Ecto neural progenitor cell (in vitro differentiated cells): ENCODE data around the gene STAT5B.

ENCODE experiments used
- DNase-seq: peaks from one replicate; pipeline ENCODE4 v3.0.0-alpha.2; 2018; ENCODE audit warnings: low spot score

Gene STAT5B

DNA sequence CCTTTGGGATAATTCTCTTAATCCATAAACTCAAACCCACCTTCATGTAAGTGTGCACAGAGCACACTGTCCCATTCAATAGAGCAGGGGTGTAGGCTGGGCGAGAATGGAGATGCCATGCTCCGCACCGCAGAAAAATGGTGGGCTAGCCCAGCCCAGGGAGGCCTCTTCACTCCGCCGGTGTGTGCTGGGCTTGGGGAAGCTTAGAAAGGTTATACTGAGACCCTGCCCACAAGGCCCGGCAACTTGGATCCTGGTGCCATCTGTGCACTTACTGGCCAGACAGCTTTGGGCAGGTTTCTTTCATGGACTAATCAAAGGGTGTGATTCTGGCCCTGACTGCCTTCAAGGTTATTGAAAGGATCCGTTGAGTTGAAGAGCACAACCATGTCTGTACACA, 8.4 kb upstream of the STAT5B start:
- DNase-seq = peak; percentile 25

DNA sequence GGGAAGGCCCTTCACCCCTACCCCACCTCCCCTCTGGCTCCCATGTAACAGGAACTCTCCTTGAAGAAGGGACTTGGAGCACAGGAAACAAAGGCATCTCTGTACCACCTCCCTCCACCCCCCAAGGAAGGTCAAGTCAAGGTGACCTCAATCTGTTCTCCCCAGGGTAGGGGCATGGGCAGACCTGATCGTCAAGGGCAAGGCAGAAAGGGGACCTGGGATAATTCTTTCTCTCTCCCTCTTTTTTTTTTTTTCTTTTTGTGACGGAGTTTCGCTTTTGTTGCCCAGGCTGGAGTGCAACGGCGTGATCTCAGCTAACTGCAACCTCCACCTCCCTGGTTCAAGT, 7.8 kb upstream of the STAT5B start:
- no peak for DNase-seq

DNA sequence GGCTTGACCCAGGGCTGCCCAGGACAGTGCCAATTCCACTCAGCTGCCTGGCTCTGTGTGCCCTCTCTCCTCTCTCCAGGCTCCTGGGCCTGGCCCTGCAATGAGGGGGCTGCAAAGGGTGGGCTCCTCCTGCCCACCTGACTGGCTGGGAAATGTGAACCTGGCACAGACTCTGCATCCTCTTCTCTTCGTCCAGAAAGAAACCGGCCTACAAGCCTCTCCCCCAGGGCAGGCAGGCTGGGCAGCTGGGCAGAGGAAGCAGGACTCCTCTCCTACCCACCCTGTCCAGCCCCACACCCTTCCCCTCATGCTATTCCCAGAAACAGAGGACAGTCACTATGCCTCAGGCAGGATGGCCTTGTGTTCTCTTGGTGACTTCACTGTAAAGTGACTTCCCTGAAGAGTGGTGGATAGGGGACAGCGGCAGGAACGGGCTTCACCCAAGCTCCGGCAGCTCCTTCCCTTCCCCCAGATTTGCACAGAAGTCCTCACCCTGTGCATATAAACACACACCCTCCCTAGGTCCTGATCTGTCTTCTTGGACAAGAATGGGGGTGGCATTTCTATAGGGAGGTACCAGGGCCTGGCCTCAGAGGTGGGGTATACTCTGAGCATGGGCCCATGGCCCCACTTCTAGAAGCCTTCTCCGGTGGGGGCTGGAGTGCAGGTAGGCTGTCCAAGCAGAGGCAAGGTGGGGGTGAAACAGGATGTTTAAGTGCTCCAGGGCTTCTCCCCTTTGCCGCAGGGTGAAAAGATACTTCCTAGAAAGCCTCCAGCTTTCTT, 7.2 kb upstream of the STAT5B start:
- DNase-seq = peak; percentile 49

DNA sequence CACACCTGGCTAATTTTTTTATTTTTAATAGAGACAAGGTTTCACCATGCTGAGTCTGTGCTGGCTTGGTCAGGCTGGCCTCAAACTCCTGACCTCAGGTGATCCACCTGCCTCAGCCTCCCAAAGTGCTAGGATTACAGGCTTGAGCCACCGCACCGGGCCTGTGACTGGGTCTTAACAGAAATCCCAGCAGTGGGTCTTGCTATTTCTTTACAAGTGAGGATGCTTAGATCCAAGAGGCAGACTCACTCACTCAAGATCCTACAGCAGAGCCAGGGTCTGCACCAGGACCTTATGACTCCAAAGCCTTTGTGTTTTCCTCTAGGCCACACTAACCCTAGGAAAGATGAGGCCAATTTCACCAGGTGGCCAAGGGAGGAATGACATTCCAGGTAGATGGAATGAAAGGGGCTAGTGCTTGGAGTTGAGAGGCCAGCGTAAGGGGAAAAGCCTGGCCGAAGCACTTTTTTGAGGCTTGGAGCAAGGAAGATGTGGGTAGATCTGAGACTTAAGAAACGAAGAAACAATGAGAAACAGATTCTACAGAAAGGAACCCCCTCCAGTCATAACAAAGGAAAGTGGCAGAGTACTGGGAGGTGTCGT, 6.4 kb upstream of the STAT5B start:
- peak; percentile 42 for DNase-seq

DNA sequence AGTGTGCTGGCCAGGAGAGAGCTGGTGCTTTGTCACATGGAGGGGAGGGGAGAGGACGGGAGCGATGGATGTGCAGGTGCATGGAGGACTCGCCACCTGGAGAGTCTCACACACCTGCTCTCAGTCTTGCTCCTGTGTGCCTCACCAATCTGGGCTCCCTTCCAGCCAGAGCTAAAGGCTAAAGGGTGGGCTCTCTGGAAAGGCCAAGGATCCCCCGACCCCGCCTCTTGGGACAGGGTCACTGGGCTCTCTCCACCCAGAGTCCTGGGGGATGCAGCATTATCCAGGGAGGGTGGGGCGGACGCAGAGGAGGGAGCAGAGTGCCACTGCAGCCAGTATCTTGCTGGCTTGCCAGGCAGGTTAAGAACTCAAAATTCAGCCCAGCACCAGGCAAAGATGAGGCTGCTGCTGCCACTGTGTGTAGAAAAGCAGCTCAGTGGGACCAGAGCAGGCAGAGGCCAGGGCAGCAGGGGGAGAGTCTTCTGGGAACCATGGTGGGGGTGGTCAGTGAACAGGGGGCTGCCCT, 5.4 kb upstream of the STAT5B start:
- DNase-seq = peak; percentile 54

DNA sequence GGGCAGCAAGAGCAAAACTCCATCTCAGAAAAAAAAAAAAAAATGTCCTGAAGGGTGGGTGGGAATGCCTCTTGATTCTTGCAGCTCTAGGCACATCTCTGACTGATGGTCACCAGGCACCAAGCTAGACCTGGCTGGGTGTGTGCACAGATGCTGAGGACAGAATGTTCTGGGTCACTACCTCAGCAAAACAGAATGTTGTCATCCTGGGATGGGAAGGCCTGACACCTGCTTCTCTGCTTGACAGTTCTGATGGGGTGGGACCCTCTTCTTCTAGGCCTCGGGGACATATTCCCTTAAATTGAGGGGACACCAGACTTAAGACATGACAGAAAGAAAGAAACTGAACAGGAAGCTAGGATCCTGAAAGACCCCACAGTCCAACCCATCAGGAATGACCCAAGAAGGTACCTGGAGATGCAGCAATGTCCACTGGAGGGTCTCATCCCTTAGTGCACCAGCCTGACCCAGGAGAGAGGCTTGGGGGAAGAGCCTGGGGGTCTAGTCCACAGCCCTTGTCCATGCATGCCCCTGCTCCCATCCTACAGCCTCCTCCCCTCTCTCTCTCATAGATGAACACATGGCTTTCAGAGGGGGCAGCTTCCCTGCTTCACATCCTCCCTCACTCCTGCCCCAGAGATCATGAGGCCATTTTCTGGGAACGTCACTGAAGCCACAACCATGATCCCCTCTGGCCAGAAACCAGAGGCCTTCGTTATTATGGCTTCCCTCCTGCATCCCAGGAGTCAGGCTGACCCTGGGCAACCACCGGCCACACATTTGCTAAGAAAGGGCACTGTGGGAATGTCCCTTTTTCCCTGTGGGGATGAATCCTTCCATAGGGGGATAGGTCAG, 3.8 kb upstream of the STAT5B start:
- DNase-seq = no peak

DNA sequence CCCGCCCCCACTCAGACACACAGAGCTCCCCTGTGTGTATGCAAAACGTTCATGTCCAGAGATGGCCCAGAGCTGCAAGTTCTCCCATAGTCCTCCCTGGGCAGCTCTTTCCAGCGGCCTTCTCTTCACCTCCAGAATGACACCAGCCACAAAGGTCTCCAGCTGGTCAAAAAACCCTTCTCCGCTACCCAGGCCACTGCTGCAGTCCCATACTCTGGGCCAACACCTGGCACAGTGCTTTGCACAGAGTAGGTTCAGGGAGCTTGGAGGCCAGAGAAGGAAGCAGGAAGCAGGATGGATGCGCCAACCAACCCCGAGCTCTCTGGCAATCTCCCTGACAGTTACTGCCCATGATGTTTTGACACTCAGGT, 1.1 kb upstream of the STAT5B start:
- no peak for DNase-seq

DNA sequence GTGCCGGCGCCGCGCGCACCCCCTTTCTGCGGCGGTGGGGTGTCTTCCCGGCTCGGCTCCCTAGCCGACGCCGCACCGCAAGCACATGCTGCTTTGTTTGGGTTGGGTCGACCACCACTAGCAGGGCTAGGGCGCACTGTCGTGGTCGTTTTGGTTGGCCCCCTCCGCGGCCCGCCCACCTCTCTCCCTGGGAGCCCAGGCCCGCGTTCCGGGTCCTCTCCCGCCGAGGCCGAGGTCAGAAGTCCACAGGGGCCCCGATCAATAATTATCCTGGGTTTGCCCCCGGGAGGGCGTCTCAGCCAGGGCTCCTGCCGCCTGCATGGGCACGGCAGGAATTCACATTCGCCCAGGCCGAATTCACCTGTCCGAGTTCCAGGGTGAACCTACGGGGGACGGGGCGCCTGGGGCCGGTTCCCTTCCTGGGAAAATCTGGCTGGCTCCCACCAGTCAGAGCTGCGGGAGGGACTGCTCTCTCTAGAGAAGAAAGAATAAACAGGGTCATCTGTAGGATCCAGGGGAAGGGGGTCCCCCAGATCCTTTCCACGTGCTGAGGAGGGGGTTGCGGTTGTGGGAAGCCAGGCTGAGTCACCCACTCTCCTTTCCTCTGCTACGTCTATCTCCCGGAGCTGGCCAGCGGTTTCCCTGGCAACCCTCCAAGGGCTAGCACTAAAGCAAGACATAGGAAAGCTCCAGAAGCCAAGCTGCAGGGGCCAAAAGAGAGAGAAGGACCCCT, 584 bp upstream of the STAT5B start:
- DNase-seq = peak; percentile 82

DNA sequence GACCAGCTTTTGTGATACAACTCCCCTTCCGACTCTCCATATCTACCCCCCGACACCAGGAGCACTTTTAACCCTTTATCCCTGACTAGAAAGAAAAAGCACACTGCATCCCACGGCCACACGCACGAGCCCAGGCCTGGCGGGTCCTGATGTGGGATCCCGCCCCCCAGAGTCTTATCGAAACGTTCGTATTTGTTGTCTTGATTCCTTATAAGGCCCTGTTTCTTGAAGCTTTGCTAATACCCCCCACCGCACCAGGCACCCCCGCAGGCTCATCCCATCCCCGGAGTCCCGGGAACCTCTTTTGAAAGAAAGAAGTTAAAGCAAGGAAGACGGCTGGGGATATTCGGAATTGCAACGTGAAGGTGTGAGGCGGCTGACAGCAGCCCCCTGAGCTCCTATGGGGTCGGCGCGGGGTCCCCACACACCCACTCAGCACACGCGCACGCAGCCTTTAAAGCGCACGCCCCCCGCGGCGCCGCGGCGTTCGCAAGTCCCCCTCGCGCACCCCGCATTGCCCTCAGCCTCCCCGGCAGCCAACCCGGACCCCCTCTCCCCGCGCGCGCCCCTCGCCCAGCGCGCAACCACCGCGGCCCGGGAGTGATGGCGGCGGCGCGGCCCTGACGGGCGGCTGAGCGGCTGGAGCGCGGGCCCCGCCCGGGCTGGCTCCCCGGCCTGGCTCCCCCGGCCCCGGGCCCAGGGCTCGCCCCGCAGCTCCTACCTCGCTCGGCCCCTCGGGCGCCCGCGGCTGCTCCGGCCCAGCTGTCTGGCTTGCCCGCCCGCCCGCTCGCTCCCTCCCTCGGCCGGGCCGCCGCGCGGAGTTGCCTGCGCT, 448 bp downstream of the STAT5B start:
- DNase-seq = no peak

DNA sequence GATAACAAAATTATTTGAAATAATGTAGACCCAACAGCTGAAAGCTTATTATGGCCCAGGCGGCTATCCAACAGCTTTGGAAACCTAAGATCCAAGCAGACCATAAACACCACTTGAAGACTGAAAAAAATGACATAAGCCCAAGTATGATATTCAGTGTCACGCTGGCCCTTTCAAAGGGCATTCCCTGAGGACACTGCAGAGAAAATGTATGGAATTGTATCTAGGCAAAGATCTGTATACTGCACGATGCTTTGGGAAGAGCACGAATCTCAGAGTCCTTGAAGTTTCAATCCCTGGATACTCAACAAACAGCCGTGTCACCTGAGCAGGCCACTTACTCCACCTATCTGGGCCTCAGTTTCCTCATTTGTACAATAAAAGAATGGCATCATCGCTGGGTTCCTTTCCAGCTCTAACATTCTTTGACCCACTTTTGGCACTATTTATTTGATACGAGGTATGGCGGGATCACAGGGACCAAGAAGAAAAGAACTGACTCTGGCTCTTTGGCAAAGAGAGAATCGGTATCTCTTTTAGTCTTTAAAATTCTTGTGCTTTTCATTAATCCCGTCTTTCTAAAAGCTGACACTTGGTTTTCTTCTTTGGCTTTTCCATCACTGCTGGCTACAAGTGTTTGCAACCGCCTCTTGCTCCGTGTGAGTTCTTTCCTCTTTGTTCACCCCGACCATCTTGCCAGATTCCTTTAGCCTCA, 1.2 kb downstream of the STAT5B start:
- no peak for DNase-seq

DNA sequence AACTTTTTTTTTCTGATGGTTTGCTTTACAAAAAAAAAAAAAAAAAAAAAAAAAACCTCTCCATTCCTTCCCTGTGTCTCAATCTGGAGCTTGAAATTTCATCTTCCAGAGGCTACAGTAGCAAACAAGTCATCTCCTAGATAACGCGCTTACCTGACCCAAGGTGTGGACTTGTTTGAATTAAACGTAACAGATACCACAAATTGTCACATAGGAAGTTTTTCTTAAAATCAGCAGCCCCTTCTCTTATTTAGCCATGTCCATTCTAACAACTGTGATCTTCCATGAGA, 2.0 kb downstream of the STAT5B start:
- no peak for DNase-seq

DNA sequence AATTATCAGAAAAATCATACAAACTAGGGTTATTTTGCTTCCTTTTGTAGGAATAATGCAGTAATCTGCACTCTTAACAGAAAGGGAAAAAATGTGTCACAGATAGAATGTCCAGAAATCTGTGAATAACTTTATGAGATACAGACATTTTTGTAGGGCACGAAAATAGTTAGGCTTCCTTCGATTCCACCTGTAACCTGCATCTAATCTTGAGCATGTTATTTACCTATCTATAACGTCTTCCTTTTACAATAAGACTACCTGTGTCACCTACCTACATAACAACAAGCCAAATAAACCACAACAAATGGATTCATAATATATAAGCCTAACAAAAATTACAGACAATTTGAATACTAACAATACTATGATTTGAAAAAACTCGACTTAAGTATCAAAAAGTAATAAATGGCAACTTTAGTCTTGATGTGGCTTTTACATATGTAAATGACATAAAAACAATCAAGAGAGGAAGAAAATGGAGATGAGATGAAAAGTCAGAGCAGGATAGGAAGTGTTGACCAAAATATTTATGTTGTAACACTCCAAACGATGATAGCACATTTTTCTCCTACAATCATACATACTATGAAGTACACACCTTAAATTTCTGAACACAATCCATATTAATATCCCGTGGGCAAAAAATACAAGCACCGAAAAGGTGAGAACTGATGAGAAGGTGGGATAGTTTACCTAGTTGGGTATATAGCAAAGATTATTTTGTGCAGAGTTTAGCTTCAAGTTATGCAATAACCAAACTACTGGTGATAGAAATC, 2.5 kb downstream of the STAT5B start:
- no peak for DNase-seq

DNA sequence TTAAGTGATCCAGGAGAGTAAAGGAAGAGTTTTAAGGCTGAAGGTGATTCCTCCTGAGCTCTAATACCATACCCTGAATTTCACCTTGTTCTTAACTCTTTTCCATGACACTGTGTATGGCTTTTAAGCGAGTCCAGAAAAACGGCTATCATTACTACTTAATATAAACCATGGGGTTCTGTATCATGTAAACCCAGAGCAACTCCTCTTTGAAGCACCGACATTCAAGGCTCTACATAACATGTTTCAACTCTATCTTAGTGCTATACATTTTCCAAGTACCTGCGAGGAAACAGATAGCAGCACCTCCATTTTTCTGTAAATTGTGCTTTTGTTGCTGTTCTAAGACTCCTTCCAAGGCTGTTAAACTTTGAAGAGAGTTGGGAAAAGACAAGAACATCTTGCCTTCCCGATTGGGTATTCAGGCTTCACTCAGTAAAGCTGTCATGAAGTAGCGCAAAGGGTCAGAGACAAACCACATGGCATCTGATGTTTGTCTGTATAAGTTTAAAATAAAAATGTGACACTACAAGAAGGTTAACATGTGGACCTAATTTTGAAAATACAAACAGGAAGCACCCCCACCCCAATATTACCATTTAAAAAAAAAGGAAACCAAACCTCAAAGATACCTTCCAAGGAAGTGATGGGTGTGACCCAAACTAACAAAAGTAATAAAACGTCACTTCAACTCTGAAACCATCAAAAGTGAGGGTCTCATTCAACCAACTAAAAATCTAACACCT, 3.9 kb downstream of the STAT5B start:
- no peak for DNase-seq

DNA sequence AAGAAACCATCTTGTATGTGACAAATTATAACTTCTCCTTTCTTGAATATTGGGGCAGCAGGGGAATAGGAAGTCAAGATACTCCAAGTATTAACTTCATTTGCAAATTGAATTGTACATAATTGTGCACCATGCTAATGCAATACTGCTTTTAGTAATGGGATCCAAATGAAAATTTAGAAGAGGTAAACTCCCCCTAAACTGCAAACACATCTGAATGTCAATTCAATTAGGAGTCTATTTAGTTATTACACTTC, 4.5 kb downstream of the STAT5B start:
- DNase-seq = no peak

DNA sequence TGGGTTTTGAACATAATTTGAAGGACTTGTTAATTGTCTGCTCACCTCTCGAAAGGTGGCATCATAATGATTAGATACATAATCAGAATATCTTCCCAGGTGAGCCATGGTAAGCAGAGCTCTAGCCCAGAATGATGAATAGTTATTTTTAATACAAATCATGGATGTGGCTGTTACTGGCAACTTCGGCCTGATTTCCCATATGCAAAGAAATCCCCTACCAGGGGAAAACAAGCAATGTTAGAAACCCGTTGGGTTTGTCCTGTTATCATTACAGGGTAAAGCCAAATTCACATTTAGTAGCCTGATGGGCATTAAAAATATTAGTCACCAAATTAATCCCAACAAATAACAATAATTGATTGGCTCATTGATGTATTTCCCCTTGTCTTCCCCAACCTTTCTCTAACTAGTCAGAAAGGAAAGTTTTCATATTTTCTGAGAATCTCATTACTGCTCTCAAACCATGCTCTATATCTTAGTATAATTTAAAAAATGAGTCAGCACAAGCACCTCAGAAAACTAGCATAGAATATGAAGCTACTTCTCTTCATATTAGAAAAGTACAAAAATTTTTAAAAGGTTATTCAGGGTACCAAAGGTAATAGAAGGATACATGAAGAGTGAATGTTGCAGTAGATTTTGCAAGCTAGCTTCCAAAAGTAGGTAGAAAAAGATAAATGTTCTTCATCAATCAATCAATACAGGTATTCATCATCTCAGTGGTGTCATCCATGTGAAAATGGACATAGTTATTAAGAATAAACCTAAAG, 5.0 kb downstream of the STAT5B start:
- DNase-seq = no peak

DNA sequence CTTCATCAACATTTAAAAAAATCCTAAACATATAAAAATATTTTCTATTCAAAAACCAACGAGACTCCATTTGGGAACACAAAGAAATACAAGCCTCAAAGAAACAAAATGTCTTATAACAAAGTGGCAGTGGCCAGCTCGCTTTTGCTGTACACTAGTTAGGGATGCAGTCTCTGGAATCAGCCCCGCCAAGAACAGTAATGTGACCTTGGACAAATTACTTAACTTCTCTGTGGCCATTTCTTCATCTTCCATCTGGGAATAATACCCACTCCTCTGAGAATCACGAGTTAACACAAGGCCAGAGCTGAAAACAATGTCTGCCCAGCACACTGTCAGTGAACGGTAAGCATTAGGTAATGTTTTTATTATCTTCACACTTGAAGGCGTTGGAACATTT, 5.6 kb downstream of the STAT5B start:
- DNase-seq = no peak

DNA sequence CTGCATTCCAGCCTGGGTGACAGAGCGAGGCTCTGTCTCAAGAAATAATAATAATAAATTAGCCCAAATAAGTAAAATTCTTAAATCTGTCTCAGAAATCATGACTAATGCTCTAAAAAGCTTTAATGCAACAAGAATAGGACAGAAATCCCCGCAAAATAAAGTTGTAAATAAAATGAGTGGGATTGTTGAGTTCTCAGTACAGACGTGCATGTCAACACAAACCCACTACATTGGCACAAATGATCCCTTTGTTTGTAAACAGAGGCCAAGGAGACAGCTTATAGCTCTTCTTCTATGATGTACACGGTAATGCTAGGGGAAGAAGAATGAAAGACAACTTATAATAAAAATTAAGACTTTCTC, 6.0 kb downstream of the STAT5B start:
- DNase-seq = no peak

DNA sequence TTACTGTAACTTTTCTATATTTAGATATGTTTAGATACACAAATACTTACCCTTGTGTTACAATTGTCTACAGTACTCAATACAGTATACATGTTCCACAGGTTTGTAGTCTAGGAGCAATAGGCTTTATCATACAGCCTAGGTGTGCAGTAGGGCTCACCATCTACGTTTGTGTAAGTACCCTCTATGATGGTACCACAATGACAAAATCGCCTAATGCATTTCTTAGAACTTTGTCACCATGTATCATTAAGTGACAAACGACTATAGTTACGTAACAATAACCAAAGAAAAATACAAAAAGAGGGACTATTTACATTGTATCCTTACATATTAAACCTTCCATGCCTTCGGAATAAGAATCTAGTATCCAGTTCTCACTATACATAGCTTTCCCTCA, 8.0 kb downstream of the STAT5B start:
- DNase-seq = no peak
